Skeletal muscle cell (primary cell): ENCODE measurements around the gene RASA2.
A peak's percentile ranks its signal among the peaks of the same experiment; 100 is the strongest.
"Not testable (repeated sequence)": the region's sequence is repeated elsewhere in the genome, so short reads cannot be mapped to it uniquely, and the experiment has no call there.

ENCODE experiments used
- DNase-seq: peaks from one replicate; pipeline ENCODE4 v3.0.0-alpha.2; 2010; ENCODE audit warnings: low read depth
- H3K4me3 ChIP-seq: 2 replicates; pipeline ENCODE4 v1.5.1; 2011; ENCODE audit warnings: low read depth, mild to moderate bottlenecking, control low read depth, low read length, moderate library complexity

Gene RASA2

GRCh38 chr3:141455603-141456300 lies 31.1 kb upstream of the RASA2 start:
- H3K4me3 ChIP-seq: no peak overlapping the region
- no peak for DNase-seq

DNA sequence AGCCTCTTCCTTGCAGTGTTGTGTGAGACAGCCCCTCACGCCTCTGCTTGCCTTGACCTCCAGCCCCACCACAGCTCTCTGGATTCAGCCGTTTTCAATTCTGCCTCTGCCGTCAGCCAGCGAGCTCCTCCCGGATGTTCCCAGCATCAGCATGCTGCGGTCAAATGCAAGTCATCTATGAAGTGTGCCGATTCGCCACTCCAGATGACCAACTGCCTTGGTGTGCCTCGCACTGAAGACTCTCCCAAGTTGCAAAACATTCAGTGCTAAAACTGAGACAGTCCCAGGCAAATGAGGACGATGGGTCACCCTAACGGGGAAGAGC lies 30.6 kb upstream of the RASA2 start:
- H3K4me3 ChIP-seq: no peak overlapping the region
- DNase-seq: peak; percentile 74

DNA sequence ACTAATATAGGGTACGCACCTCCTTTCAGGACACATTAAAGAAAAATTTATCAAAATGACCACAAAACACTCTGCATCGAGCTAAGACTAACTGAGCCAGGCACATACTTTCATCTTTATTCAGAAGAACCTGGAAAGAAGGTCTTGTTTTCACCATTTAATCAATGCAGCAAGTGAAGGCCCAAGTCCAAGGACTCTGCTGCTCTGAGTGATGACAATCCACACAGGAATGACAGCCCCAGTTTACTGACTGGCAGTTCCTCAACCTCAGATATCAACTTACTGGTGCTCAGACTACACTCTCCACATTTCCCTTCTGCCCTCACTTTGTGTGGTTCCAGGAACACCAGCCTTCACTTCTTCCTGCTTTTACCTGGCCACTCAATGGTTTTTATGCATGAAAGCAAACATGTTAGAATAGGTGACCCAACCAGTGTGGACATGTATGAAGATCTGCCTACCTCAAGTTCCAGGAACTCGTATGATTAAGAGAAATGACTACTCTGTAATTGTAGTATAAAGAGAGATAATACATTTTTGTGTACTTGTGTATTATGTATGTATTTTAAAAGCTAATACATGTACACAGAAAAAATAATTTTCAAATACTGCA lies 29.1 kb upstream of the RASA2 start:
- no peak overlapping the region for H3K4me3 ChIP-seq
- DNase-seq: no peak

DNA sequence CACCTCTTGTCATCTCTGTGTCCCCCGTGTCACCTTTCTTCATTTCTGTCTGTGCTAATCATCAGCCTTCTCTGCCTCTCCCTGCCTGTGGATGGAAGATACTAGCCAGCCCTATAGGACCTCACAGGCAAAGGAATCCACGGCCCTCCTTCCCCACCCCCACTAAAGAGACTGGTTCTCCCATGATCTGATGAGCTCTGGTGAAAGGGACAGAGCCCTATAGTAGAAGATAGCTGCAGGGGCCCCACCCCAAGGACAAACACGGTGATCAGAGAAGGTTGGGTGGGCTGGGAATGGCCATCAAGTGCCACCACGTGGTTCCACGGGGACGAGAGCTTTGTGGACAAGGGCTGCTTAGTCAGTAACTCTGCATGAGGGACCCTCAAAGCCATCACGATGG lies 27.8 kb upstream of the RASA2 start:
- no peak overlapping the region for H3K4me3 ChIP-seq
- DNase-seq: no peak

- no peak overlapping the region for H3K4me3 ChIP-seq
- peak; percentile 51 for DNase-seq
Measured at GRCh38 chr3:141460097-141460704, 26.6 kb upstream of the RASA2 start.

GRCh38 chr3:141462176-141462859 lies 24.5 kb upstream of the RASA2 start:
- no peak overlapping the region for H3K4me3 ChIP-seq
- DNase-seq: no peak

- DNase-seq: no peak
- H3K4me3 ChIP-seq: no peak overlapping the region
Measured at GRCh38 chr3:141465221-141465620, 21.6 kb upstream of the RASA2 start.

DNA sequence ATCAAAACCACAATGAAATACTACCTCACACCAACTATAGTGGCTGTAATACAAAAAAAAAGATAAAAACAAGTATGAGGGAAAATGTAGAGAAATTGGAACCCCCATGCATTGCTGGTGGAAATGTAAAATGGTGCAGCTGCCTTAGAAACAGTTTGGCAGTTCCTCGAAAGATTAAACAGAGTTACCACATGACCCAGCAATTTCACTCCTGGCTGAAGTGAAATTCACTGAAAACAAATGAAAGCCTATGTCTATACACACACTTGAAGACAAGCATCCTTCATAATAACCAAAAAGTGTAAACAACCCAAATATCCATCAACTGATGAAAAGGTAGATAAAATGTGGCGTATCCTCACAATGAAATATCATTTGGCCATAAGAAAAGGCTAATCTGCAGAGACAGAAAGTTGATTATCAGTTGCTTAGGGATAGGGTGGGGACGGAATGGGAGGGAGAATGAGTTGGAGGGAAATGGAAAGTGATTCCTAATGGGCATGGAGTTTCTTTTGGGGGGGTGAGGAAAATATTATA lies 20.1 kb upstream of the RASA2 start:
- H3K4me3 ChIP-seq: no peak overlapping the region
- DNase-seq: no peak

DNA sequence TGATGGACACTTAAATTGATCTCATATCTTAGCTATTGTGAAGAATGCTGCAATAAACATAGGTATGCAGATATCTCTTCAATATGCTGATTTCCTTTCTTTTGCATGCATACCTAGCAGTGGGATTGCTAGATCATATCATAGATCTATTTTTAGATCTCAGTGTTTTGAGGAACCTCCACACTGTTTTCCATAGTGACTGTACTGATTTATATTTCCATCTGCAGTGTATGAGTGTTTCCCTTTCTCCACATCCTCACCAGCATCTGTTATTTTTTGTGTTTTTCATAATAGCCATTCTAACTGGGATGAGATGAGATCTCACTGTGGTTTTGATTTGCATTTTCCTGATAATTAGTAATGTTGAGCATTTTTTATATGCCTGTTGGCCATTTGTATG lies 17.1 kb upstream of the RASA2 start:
- no peak overlapping the region for H3K4me3 ChIP-seq
- no peak for DNase-seq

DNA sequence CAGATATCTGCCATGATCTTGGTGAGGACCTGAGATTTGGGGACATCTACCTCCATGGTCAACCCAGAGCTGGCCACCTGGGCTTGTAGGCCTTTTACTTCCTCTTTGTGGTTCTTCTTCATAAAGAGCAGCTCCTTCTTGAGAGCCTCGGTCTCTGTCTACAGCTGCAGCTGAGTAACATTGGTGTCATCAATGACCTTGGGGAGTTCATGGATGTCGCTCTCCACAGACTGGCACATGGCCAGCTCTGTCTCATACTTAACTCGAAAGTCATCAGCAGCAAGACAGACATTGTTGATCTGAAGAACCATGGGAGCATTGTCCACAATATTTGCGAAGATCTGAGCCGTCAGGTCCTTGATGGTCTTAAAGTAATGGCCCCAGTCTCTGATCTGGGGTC lies 15.7 kb upstream of the RASA2 start:
- no peak overlapping the region for H3K4me3 ChIP-seq
- DNase-seq: no peak

- no peak for DNase-seq
- H3K4me3 ChIP-seq: no peak overlapping the region
Measured at GRCh38 chr3:141476033-141476432, 10.8 kb upstream of the RASA2 start.

DNA sequence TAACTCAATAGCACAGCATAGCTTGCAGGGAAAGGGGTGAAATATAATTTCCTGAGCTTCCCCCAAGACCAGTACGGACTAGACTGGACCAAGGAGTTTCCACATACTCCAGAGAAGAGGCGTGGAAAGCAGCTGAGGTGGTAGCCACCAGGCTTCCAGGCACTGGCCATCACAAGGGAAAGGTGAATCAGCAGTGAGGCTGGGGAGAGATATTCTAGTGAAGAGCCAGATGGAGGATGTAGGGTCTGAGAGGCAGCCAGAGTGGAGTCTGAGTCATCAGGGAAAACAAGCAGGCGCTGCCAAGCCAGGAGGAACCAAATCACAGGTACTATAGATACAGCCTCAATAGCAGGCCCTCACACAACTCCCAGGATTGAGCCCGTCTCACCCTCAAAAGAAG lies 9.6 kb upstream of the RASA2 start:
- H3K4me3 ChIP-seq: no peak overlapping the region
- peak; percentile 62 for DNase-seq

- DNase-seq: no peak
- no peak overlapping the region for H3K4me3 ChIP-seq
Measured at GRCh38 chr3:141478139-141478538, 8.7 kb upstream of the RASA2 start.

DNA sequence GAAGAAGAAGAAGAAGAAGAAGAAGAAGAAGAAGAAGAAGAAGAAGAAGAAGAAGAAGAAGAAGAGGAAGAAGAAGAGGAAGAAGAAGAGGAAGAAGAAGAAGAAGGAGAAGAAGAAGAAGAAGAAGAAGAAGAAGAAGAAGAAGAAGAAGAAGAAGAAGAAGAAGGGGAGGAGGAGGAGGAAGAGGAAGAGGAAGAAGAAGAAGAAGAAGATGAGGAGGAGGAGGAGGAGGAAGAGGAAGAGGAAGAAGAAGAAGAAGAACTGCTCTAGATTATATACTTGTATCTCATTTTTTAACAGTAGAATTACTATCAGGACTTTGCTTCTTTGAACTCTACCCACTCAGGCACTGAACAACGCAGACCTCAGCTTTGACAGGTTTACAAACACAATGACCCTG lies 8.0 kb upstream of the RASA2 start:
- not testable (repeated sequence) for H3K4me3 ChIP-seq, DNase-seq

DNA sequence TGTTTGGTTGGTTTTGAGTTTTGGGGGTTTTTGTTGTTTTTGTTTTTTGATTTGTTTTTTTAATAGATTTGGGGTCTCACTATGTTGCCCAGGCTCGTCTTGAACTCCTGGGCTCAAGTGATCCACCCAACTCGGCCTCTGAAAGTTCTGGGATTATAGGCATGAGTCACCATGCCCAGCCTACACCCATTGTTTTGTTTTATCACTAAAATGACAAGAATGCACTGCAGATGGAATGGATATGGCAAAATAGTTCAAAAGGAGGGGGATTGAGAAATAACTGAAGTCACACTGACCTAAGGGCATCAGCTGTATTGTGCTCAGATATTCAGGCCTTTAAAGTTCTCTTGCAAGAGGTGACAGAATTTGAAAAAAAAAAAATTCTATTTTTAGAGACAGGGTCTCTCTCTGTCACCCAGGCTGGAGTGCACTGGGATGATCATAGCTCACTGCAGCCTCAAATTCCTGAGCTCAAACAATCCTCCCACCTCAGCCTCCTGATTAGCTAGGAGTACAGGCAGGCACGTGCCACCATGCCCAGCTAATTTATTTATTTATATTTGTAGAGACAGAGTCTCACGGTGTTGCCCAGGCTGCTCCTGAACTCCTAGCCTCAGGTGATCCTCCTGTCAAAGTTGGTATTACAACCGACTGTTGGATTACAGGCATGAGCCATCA lies 4.4 kb upstream of the RASA2 start:
- DNase-seq: peak; percentile 75

GRCh38 chr3:141484701-141485287 lies 2.0 kb upstream of the RASA2 start:
- DNase-seq: no peak
- no peak overlapping the region for H3K4me3 ChIP-seq

More for the DNA sequence above, 4.4 kb upstream of the RASA2 start:
- H3K4me3 ChIP-seq: no peak overlapping the region

DNA sequence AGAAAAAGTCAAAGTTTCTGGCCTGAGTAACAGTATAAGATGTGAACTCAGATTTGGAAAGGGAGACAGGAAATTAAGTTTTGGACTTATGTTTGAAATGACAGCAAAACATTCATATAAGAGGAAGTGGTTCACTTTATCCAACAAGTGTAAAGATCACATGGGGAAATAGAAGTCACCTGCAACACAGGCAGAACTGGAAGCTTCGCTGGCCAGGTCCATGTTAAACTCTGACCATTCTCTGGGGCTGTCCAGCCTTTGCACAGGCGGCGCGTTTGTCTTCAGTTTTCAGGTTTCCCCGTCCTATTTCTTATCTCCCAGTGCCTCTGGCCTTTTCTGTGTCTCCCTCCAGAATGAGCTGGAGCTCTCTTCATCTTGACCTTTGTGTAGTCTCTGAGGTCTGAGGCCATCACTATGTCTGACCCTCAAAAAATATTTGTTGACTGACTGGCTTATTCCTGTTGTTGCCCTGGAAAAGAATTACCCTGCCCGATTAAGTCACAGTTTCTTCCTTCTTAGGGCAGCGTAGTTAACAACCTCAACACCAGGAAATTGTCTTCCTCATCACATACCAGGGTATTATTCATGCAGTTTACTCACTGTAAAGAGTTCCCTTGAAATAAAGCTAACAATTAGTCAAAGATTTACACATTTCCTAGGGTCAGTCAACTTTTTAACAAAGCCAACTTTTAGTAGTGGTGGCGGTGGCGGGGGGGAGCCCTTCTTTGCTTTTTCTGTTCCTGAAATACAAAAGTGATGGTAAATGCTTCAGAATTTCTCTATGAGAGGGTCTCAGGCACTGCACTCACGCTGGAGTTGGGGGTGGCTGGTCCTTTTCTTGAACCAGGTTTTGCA lies 959 bp upstream of the RASA2 start:
- peak overlapping the region; percentile 52 for H3K4me3 ChIP-seq
- DNase-seq: peak; percentile 31

DNA sequence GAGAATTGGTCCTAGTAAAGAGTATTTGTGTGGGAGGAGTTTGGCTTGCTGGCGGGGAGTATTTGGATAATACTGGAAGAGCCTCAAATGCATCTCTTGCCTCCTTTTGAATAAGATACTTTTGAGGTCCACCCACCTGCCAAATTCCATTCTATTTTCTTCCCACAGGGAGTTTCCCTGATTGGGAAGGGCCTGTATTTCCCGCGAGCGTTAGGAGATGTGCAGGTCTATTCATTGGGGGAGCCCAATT lies 406 bp upstream of the RASA2 start:
- peak; percentile 31 for DNase-seq
- H3K4me3 ChIP-seq: peak overlapping the region; percentile 52
